GM12878 (cell line): ENCODE data around the gene EFHD1. TPM values are rescaled to one million over a fixed set of nuclear protein-coding genes. Genes with fewer than 3 reads are reported as not detected.

Experiments
- ATAC-seq: fragments of 200-7000 bp; cut with Tn5 transposase; 3 replicates; pipeline ENCODE4 v1.9.1; 2020; ENCODE audit warnings: mild to moderate bottlenecking, moderate library complexity
- BruUV-seq: library from RNA; stranded (reverse); fragments of 400-500 nt; replicated peaks from 2 replicates; lab custom pipeline; 2021; lab: Mats Ljungman, UMichigan
- CTCF ChIA-PET: fragments of 300-600 bp; sonication (Branson Sonifier 250); formaldehyde crosslinking; extraction: SDS; loops from one replicate; lab custom pipeline; 2021; ENCODE audit warnings: inconsistent platforms; lab: Yijun Ruan, JAX
- POLR2A ChIA-PET: fragments of 350-600 bp; formaldehyde crosslinking; extraction: SDS; loops from one replicate; lab custom pipeline; 2021; ENCODE audit warnings: inconsistent platforms; lab: Charles Lee
- RAD21 ChIA-PET: fragments of 300-600 bp; sonication (Branson Sonifier 250); formaldehyde crosslinking; loops from one replicate; lab custom pipeline; 2023; ENCODE audit warnings: antibody characterized with exemption; ENCODE audit not compliant: unreplicated experiment; lab: Charles Lee
- SMC1A ChIA-PET: fragments of 300-600 bp; sonication (Branson Sonifier 250); formaldehyde crosslinking; loops from one replicate; lab custom pipeline; 2023; ENCODE audit not compliant: unreplicated experiment, uncharacterized antibody; lab: Charles Lee
- DNase-seq: peaks from one replicate; pipeline ENCODE4 v3.0.0-alpha.2; 2011; ENCODE audit warnings: low read depth, low spot score
- FAIRE-seq: peaks from 3 replicates; lab custom pipeline; 2011; peaks lifted over from hg19 to GRCh38; lab: Jason Lieb, UNC
- H2AFZ ChIP-seq: 2 replicates; pipeline ENCODE4 v1.6.0; 2011; ENCODE audit warnings: low read depth, low read length, control low read depth; ENCODE audit not compliant: control insufficient read depth
- H3K27ac ChIP-seq: 2 replicates; pipeline ENCODE4 v1.5.1; 2011; ENCODE audit warnings: control low read depth; ENCODE audit not compliant: control insufficient read depth, insufficient read depth
- H3K27me3 ChIP-seq, 2 experiments: replicated peaks in 1 of 2; 2 replicates each; pipeline versions ENCODE4 v1.6.0 to v1.6.1; 2011; ENCODE audit warnings: low read length in 1 of 2; ENCODE audit not compliant: control insufficient read depth in 2 of 2, insufficient read depth in 2 of 2
- H3K36me3 ChIP-seq, 2 experiments: 2 replicates each; pipeline ENCODE4 v1.5.1; 2011; ENCODE audit warnings: low read length in 1 of 2; ENCODE audit not compliant: control insufficient read depth in 2 of 2, insufficient read depth in 2 of 2
- H3K4me1 ChIP-seq: 2 replicates; pipeline ENCODE4 v1.6.1; 2011; ENCODE audit warnings: mild to moderate bottlenecking, low read length, moderate library complexity, mixed read lengths; ENCODE audit not compliant: control insufficient read depth, insufficient read depth
- H3K4me2 ChIP-seq: 2 replicates; pipeline ENCODE4 v1.6.0; 2011; ENCODE audit warnings: control low read depth; ENCODE audit not compliant: control insufficient read depth, insufficient read depth
- H3K4me3 ChIP-seq: fragments of 200-600 bp; sonication (generic); 2 replicates; pipeline ENCODE4 v1.5.1; 2016
- H3K79me2 ChIP-seq: 2 replicates; pipeline ENCODE4 v1.6.0; 2011; ENCODE audit warnings: low read length; ENCODE audit not compliant: control insufficient read depth, insufficient read depth
- H3K9ac ChIP-seq: 2 replicates; pipeline ENCODE4 v1.8.0; 2011; ENCODE audit warnings: low read length, control low read depth, mixed read lengths; ENCODE audit not compliant: control insufficient read depth, insufficient read depth
- H3K9me3 ChIP-seq: replicated peaks from 3 replicates; pipeline ENCODE4 v1.5.1; 2011; ENCODE audit warnings: mild to moderate bottlenecking, low read length; ENCODE audit not compliant: control insufficient read depth, insufficient read depth
- H4K20me1 ChIP-seq: 2 replicates; pipeline ENCODE4 v1.6.0; 2011; ENCODE audit not compliant: control insufficient read depth, insufficient read depth
- ATF2 ChIP-seq: IDR thresholded peaks from 2 replicates; pipeline ENCODE4 v1.6.1; 2012; ENCODE audit warnings: low read length, inconsistent platforms
- CBX3 ChIP-seq: fragments of 200-600 bp; sonication (generic); IDR thresholded peaks from 2 replicates; pipeline ENCODE4 v1.6.1; 2016; ENCODE audit warnings: low read depth, borderline replicate concordance
- CTCF ChIP-seq, 3 experiments: IDR thresholded peaks in 2 of 3; conservative IDR thresholded peaks in 1 of 3; 2 replicates each; pipeline ENCODE4 v1.5.1; 2011; ENCODE audit warnings: low read depth in 3 of 3, low read length in 3 of 3, mild to moderate bottlenecking in 3 of 3, control low read depth in 2 of 3, moderate library complexity in 2 of 3, inconsistent platforms in 1 of 3, mixed read lengths in 1 of 3; ENCODE audit not compliant: control insufficient read depth in 2 of 3, insufficient read depth in 1 of 3; ENCODE audit errors: extremely low read depth in 1 of 3
- FOXM1 ChIP-seq: IDR thresholded peaks from 2 replicates; pipeline ENCODE4 v1.6.1; 2012; ENCODE audit warnings: low read depth, mild to moderate bottlenecking, inconsistent platforms, low read length, moderate library complexity
- NR2F1 ChIP-seq: fragments of 450-650 bp; conservative IDR thresholded peaks from 2 replicates; pipeline ENCODE4 v1.6.1; 2017; ENCODE audit warnings: mild to moderate bottlenecking
- ZBTB33 ChIP-seq: fragments of 450-650 bp; IDR thresholded peaks from 2 replicates; pipeline ENCODE4 v1.6.1; 2017; ENCODE audit warnings: mild to moderate bottlenecking
- ZNF217 ChIP-seq: fragments of 450-650 bp; IDR thresholded peaks from 2 replicates; pipeline ENCODE4 v1.6.1; 2017; ENCODE audit warnings: antibody characterized with exemption, mild to moderate bottlenecking
- ZNF274 ChIP-seq: IDR thresholded peaks from one replicate; pipeline ENCODE4 v1.8.0; 2011; ENCODE audit not compliant: insufficient read length, insufficient read depth
- WGBS: methylation state at CpG from one replicate; pipeline ENCODE4 v1.1.6; 2016; ENCODE audit warnings: low lambda C conversion rate; ENCODE audit not compliant: insufficient replicate concordance, insufficient coverage; ENCODE audit errors: missing lambda C conversion rate; 5-methylcytosine and 5-hydroxymethylcytosine counted together
- in situ Hi-C: fragments of 300-500 bp; cut with MboI; formaldehyde crosslinking; loops from 9 replicates; pipeline ENCODE4 v1.14.3; 2018; ENCODE audit warnings: mixed read lengths
- intact Hi-C: fragments of 100-400 bp; cut with micrococcal nuclease; formaldehyde crosslinking; loops from one replicate; pipeline ENCODE4 v1.14.2; 2022; ENCODE audit not compliant: unreplicated experiment
- polyA plus RNA-seq, 11 experiments: library from polyadenylated mRNA; depleted of rRNA in 4 of 11; unstranded in 6 of 11; stranded (reverse) in 5 of 11; fragments of >200 nt; fragmentation: Nextera tagmentation in 4 of 11; fragmentation: Illumina TruSeq in 1 of 11; extraction: Ambion mirVana in 4 of 11; extraction: Trizol in 1 of 11; gene quantifications; 1 replicate in 1 of 11; 2 replicates in 10 of 11; pipeline versions ENCODE4 v1.2.1 to v1.2.3, GENCODE V29; 2011 to 2016; ENCODE audit warnings: inconsistent platforms in 2 of 11, missing spikeins in 2 of 11, low read depth in 1 of 11
- total RNA-seq, 4 experiments: library from RNA; depleted of rRNA in 3 of 4; stranded (reverse); fragments of >200 nt in 3 of 4; fragmentation: Illumina TruSeq in 1 of 4; extraction: Trizol in 1 of 4; gene quantifications; 2 replicates each; pipeline versions ENCODE4 v1.2.1 to v1.2.3, GENCODE V29; 2013 to 2021

The EFHD1 gene
- total and polyA plus RNA-seq, 10 of the 15 experiments (the other 5 are each of a cell fraction or from before 2014, with no cell fraction given) = 0.07 TPM; not detected in 9

- Histone ChIP-seq H3K4me3 (no peak overlapping the region), H3K4me1 (no peaks in the 10 kb centered on the region), H3K36me3 (no peaks in the 10 kb centered on the region), H4K20me1 (no peaks in the 10 kb centered on the region), H3K27ac (no peak overlapping the region), H3K9ac (no peak overlapping the region), H3K79me2 (no peaks in the 10 kb centered on the region), H2AFZ (no peak overlapping the region), H3K9me3 (no peaks in the 10 kb centered on the region), H3K27me3 (no peaks in the 10 kb centered on the region), H3K4me2 (no peak overlapping the region)
- SMC1A ChIA-PET = interaction anchor here (0.5 kb wide), 1 partner anchor 61 kb away, joined by 6 read pairs; no protein-coding TSS in a partner anchor
- in situ Hi-C loops (no loop called here), intact Hi-C loops (no loop called here)
- TF ChIP-seq ZNF217 = no peak
- peak in 2 of 3 experiments; percentile 19 to 25; a peak in 1 of 6 replicates for TF ChIP-seq CTCF (IDR thresholded peaks at IDR 0.05 in 2 of 3, conservative IDR thresholded peaks at IDR 0.05 in 1 of 3; ENCODE audit: control insufficient read depth in 2 of 3, extremely low read depth in 1 of 3, insufficient read depth in 1 of 3, low read depth in 3 of 3, low read length in 3 of 3)
- BruUV-seq = no TSS peak
- CTCF ChIA-PET = no interaction called here
- RAD21 ChIA-PET = no interaction called here
- ATAC-seq = peak; percentile 34; the same call in 1 of the 3 replicates
- WGBS = 9% methylated on average over 7 of the region's 7 CpGs
- POLR2A ChIA-PET = interaction anchor here (0.6 kb wide), 1 partner anchor 1353 kb away, joined by 3 read pairs; no protein-coding TSS in a partner anchor
- FAIRE-seq = no peak
- no peak for DNase-seq
These were observed 24.9 kb downstream of the EFHD1 start for GRCh38 chr2:232658217-232658785.

- H3K27ac ChIP-seq = no peak overlapping the region
- no peaks in the 10 kb centered on the region for H3K27me3 ChIP-seq
- ATAC-seq = no peak
- BruUV-seq = no TSS peak
- intact Hi-C loops = no loop called here
- 26% methylated on average over 2 of the region's 2 CpGs for WGBS
- H3K4me3 ChIP-seq = no peak overlapping the region
- TF ChIP-seq CBX3 (no peak), ZNF274 (no peak), NR2F1 (no peak), FOXM1 (no peak), ZBTB33 (no peak), ATF2 (no peak)
- H3K36me3 ChIP-seq = no peaks in the 10 kb centered on the region
- FAIRE-seq = no peak
- ChIA-PET RAD21 (no interaction called here), POLR2A (no interaction called here), SMC1A (no interaction called here), CTCF (no interaction called here)
- no peaks in the 10 kb centered on the region for H4K20me1 ChIP-seq
- no peak overlapping the region for H3K9ac ChIP-seq
- no peaks in the 10 kb centered on the region for H3K9me3 ChIP-seq
- H3K79me2 ChIP-seq = no peaks in the 10 kb centered on the region
- no peak for DNase-seq
- in situ Hi-C loops = no loop called here
- H2AFZ ChIP-seq = no peak overlapping the region
- H3K4me2 ChIP-seq = no peak overlapping the region
- H3K4me1 ChIP-seq = no peaks in the 10 kb centered on the region
These were observed 26.0 kb downstream of the EFHD1 start for GRCh38 chr2:232659359-232659758.
